T-helper 1 cell treated with Interleukin-12 subunit alpha and Interleukin-12 subunit beta and Interleukin-4 antibody, amounts not matched to agents 30 μg/mL and 1 μg/mL, for 36 hours (primary cell): Measurements from ENCODE around the gene BAZ1A.

ENCODE experiments used
- H3K27ac Mint-ChIP-seq: one replicate; pipeline ENCODE4 v1.8.0; 2021; ENCODE audit warnings: mild to moderate bottlenecking, mixed read lengths
- H3K27me3 Mint-ChIP-seq: one replicate; pipeline ENCODE4 v1.8.0; 2021; ENCODE audit warnings: low read depth, mixed read lengths
- H3K36me3 Mint-ChIP-seq: one replicate; pipeline ENCODE4 v1.8.0; 2021; ENCODE audit warnings: low read depth, mixed read lengths
- H3K4me1 Mint-ChIP-seq: one replicate; pipeline ENCODE4 v1.8.0; 2021; ENCODE audit warnings: low read depth, mixed read lengths
- H3K4me3 Mint-ChIP-seq: one replicate; pipeline ENCODE4 v1.8.0; 2021; ENCODE audit warnings: mild to moderate bottlenecking, moderate library complexity, mixed read lengths
- H3K9me3 Mint-ChIP-seq: one replicate; pipeline ENCODE4 v1.8.0; 2021; ENCODE audit warnings: mixed read lengths

BAZ1A gene

GRCh38 chr14:34875031-34875922 is at the start of gene BAZ1A:
Gene BAZ1A, minus strand, starts transcription at chr14:34875360. Its CDS starts 756 bp downstream, at chr14:34874604.
- Mint-ChIP-seq H3K27ac (peak within 1 kb of the TSS; percentile 99), H3K4me3 (peak within 1 kb of the TSS; percentile 100), H3K4me1 (peaks cover 22% of the 10 kb centered on the region), H3K27me3 (no peaks in the 10 kb centered on the region), H3K36me3 (peaks cover 15% of the 10 kb centered on the region), H3K9me3 (no peaks in the 10 kb centered on the region)

- Mint-ChIP-seq H3K27ac (no peak overlapping the region), H3K27me3 (no peaks in the 10 kb centered on the region), H3K9me3 (no peaks in the 10 kb centered on the region), H3K4me3 (no peak overlapping the region), H3K36me3 (peaks cover 3% of the 10 kb centered on the region), H3K4me1 (no peaks in the 10 kb centered on the region)
Observed at GRCh38 chr14:34920339-34920738, 45.2 kb upstream of the BAZ1A start.

GRCh38 chr14:34913619-34914018 is 38.5 kb upstream of the BAZ1A start:
- H3K9me3 Mint-ChIP-seq, result no peaks in the 10 kb centered on the region
- no peak overlapping the region for H3K27ac Mint-ChIP-seq
- no peaks in the 10 kb centered on the region for H3K27me3 Mint-ChIP-seq
- no peak overlapping the region for H3K4me3 Mint-ChIP-seq
- H3K4me1 Mint-ChIP-seq, result no peaks in the 10 kb centered on the region
- H3K36me3 Mint-ChIP-seq, result no peaks in the 10 kb centered on the region

- no peak overlapping the region for H3K4me3 Mint-ChIP-seq
- no peaks in the 10 kb centered on the region for H3K36me3 Mint-ChIP-seq
- no peaks in the 10 kb centered on the region for H3K9me3 Mint-ChIP-seq
- H3K27me3 Mint-ChIP-seq, result no peaks in the 10 kb centered on the region
- no peak overlapping the region for H3K27ac Mint-ChIP-seq
- H3K4me1 Mint-ChIP-seq, result no peaks in the 10 kb centered on the region
Observed at GRCh38 chr14:34912966-34913365, 37.8 kb upstream of the BAZ1A start.

- Mint-ChIP-seq H3K27me3 (no peaks in the 10 kb centered on the region), H3K4me1 (no peaks in the 10 kb centered on the region), H3K36me3 (no peaks in the 10 kb centered on the region), H3K4me3 (no peak overlapping the region), H3K27ac (no peak overlapping the region), H3K9me3 (no peaks in the 10 kb centered on the region)
Observed at GRCh38 chr14:34912182-34912581, 37.0 kb upstream of the BAZ1A start.

- no peaks in the 10 kb centered on the region for H3K4me1 Mint-ChIP-seq
- H3K4me3 Mint-ChIP-seq, result no peak overlapping the region
- H3K36me3 Mint-ChIP-seq, result no peaks in the 10 kb centered on the region
- no peaks in the 10 kb centered on the region for H3K27me3 Mint-ChIP-seq
- no peaks in the 10 kb centered on the region for H3K9me3 Mint-ChIP-seq
- H3K27ac Mint-ChIP-seq, result no peak overlapping the region
Observed at GRCh38 chr14:34911209-34912150, 36.3 kb upstream of the BAZ1A start.

- Mint-ChIP-seq H3K9me3 (no peaks in the 10 kb centered on the region), H3K27me3 (no peaks in the 10 kb centered on the region), H3K36me3 (no peaks in the 10 kb centered on the region), H3K27ac (no peak overlapping the region), H3K4me1 (no peaks in the 10 kb centered on the region), H3K4me3 (no peak overlapping the region)
Observed at GRCh38 chr14:34906287-34906686, 31.1 kb upstream of the BAZ1A start.

- Mint-ChIP-seq H3K9me3 (no peaks in the 10 kb centered on the region), H3K36me3 (no peaks in the 10 kb centered on the region), H3K4me1 (peaks cover 3% of the 10 kb centered on the region), H3K27me3 (no peaks in the 10 kb centered on the region), H3K27ac (no peak overlapping the region), H3K4me3 (no peak overlapping the region)
Observed at GRCh38 chr14:34895277-34895676, 20.1 kb upstream of the BAZ1A start.

- H3K4me1 Mint-ChIP-seq, result peaks cover 3% of the 10 kb centered on the region
- no peaks in the 10 kb centered on the region for H3K36me3 Mint-ChIP-seq
- H3K27ac Mint-ChIP-seq, result no peak overlapping the region
- no peaks in the 10 kb centered on the region for H3K9me3 Mint-ChIP-seq
- no peaks in the 10 kb centered on the region for H3K27me3 Mint-ChIP-seq
- H3K4me3 Mint-ChIP-seq, result no peak overlapping the region
Observed at GRCh38 chr14:34890937-34891336, 15.8 kb upstream of the BAZ1A start.

GRCh38 chr14:34888186-34888585 is 13.0 kb upstream of the BAZ1A start:
- H3K36me3 Mint-ChIP-seq, result no peaks in the 10 kb centered on the region
- peaks cover 3% of the 10 kb centered on the region for H3K4me1 Mint-ChIP-seq
- H3K27me3 Mint-ChIP-seq, result no peaks in the 10 kb centered on the region
- H3K4me3 Mint-ChIP-seq, result no peak overlapping the region
- no peak overlapping the region for H3K27ac Mint-ChIP-seq
- H3K9me3 Mint-ChIP-seq, result no peaks in the 10 kb centered on the region

- H3K4me1 Mint-ChIP-seq, result no peaks in the 10 kb centered on the region
- H3K27ac Mint-ChIP-seq, result no peak overlapping the region
- no peaks in the 10 kb centered on the region for H3K36me3 Mint-ChIP-seq
- no peaks in the 10 kb centered on the region for H3K27me3 Mint-ChIP-seq
- H3K9me3 Mint-ChIP-seq, result no peaks in the 10 kb centered on the region
- no peak overlapping the region for H3K4me3 Mint-ChIP-seq
Observed at GRCh38 chr14:34883954-34884353, 8.8 kb upstream of the BAZ1A start.

- Mint-ChIP-seq H3K36me3 (peaks cover 20% of the 10 kb centered on the region), H3K4me3 (peak overlapping the region; percentile 91), H3K9me3 (no peaks in the 10 kb centered on the region), H3K4me1 (peaks cover 29% of the 10 kb centered on the region), H3K27ac (peak overlapping the region; percentile 96), H3K27me3 (no peaks in the 10 kb centered on the region)
Observed at GRCh38 chr14:34874386-34875030, 652 bp downstream of the BAZ1A start.

- Mint-ChIP-seq H3K4me3 (peak overlapping the region; percentile 91), H3K4me1 (peaks cover 32% of the 10 kb centered on the region), H3K27ac (peak overlapping the region; percentile 96), H3K9me3 (no peaks in the 10 kb centered on the region), H3K36me3 (peaks cover 20% of the 10 kb centered on the region), H3K27me3 (no peaks in the 10 kb centered on the region)
Observed at GRCh38 chr14:34873589-34874385, 1.4 kb downstream of the BAZ1A start.
